NOMO-1 treated with DMSO at 0.1 percent for 48 hours (cell line): Measurements from ENCODE around the gene DHX35.
"Not testable (repeated sequence)": the region's sequence is repeated elsewhere in the genome, so short reads cannot be mapped to it uniquely, and the experiment has no call there.

ENCODE experiments used
- DNase-seq: peaks from one replicate; lab custom pipeline; 2025; ENCODE audit not compliant: unreplicated experiment; lab: John Stamatoyannopoulos, UW

The DHX35 gene

DNA sequence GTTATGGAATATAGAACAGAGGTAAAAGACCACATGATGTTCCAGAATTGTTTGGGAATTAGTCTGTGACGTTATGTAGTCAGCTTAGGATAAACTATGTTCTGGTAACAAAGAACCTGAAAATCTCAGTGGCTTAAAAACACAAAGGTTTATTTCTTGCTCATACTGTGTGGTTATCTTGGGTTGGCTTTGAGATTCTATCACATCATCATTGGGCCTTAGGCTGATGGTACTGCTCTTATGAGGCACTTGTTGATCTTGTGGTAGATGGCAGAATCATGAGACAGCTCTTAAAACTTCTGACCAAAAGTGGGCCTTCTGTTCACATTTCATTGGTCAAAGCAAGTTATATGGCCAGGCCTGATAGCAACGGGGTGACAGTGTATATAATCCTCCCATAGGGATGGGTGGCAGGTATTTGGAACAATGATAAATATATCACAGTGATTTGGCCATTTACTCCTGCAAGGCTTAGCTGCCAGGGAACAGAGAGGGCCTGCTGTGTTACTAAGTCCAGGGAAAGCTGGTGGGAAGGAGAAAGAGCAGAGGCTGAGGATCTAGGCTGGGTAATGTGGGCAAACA is 13.5 kb downstream of the DHX35 start:
- DNase-seq, result no peak

DNA sequence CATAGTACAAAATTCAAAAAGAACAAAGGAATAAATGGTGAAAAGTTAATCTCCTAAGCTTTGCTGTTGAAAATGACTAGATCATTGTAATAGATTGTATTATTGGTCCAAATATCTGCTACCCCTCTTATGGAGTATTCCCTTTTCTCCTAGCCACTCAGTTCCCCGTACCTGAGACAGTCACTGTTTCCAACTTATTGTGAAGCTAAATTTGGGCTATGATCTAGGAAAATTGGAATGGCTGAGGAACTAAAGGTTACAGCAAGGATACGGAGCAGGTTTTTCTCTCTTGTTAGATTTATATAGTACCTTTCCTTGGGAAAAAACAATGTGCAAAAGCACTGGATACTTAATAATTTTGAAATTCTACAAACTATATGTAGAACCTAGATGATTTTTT is 17.3 kb downstream of the DHX35 start:
- DNase-seq, result no peak

DNA sequence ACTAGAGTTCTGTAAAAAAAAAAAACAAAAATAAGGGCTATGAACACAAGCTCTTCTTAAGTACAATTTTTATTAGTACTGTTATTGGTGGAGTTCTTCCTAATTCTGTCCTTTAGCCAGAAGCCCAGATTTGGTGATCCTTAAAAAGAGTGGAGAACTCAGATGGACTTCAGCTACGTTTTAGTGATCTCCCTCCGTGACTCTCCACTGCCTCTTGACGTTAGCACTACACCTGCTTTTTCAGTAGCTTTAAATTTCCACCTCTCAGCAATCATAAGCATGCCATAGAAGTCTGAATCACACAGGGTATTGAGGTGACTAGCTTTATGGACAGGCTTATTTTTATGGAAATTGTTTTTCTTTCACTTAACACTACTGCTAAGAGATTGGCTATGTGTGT is 17.7 kb downstream of the DHX35 start:
- DNase-seq, result no peak

- DNase-seq, result no peak
Observed at GRCh38 chr20:38982291-38982690, 20.1 kb downstream of the DHX35 start.

- no peak for DNase-seq
Observed at GRCh38 chr20:38985060-38985459, 22.9 kb downstream of the DHX35 start.

GRCh38 chr20:38985603-38986170 is 23.5 kb downstream of the DHX35 start:
- peak; percentile 33 for DNase-seq

DNA sequence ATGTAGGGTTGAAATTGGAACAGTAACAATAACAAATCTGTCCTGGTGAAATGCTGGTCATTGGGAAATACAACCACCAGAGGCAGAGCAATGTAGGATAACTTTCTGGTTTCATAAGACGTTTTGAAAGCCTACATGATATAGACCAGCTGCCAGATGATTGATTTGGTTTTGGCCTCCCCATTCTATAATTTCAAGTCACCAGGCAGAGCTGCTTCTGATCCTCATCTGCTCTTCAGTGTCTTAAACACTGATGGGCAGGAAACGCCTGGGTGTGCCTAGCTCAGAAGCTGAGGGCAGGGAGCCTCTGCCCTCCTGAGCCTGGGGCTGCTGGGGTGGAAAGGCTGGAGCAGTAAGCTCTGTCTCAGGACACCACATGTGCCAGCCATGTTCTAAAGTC is 24.5 kb downstream of the DHX35 start:
- no peak for DNase-seq

- DNase-seq, result no peak
Observed at GRCh38 chr20:38987777-38988176, 25.6 kb downstream of the DHX35 start.

DNA sequence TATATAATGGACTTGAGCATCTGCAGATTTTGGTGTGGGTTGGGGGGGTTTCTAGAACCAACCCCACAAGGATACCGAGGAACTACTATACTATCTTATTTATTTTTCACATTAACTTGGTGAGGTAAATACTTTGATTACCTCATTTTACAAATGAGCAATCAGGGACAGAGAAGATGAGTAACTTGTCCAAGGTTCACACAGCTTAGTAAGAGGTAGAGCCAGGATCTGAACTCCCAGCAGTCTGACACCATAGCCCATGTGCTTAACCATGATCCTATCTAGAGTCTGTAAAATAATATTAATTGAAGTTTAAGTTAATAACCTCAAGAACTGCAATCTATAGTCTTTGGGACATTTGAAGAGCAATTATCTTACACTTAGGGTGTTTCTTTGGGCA is 28.6 kb downstream of the DHX35 start:
- no peak for DNase-seq

DNA sequence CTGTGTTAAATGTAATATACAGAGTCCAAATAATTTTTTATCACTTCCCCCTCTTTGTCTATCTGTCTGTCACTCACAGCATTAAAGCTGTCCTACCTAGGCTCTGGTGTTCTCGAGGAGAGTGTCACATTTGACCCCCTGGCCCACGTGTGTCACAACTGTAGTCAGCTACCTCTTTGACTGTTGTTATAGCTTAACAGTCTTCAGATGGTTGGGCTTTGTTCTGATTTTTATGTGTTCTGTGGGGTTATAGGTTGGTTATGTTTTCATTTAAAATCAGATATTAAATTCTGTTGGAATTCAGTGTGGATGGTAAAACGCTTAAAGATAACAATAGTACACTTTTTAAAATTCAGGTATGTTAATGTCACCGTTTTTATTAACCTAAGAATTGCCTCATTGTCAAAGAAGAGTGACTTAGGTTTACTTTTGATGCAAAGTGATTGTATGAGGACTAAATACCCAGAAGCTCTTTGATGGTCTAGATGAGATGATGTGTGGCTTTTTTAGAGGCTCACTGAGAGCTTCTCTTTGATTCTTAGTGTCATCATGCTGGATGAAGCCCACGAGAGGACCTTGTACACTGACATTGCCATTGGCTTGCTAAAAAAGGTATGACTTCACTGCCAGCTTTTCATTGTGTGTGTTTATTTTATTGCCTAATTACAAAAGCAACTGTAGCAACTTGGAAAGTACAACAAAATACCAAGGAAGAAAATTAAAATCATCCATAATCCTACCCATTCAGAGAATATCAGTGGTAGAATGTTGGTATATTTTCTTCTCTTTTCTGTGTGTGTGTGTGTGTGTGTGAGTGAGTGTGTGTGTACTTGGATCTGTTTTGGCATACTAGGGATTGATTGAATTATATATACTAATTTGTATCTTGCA is 29.9 kb downstream of the DHX35 start:
- DNase-seq, result no peak

- no peak for DNase-seq
Observed at GRCh38 chr20:38995536-38996044, 33.4 kb downstream of the DHX35 start.

DNA sequence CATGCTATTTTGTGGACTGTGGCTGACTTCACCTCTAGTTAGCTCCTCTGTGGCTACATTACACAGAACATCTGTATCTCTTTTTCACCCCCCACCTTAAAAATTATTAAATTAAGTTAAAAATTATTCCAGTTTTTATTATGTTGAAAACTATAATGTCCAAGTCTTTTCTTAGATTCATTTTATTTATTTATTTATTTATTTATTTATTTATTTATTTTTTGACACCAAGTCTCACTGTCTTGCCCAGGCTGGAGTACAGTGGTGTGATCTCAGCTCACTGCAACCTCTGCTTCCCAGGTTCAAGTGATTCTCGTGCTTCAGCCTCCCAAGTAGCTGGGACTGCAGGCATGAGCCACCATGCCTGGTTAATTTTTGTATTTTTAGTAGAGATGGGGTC is 34.7 kb downstream of the DHX35 start:
- DNase-seq, result not testable (repeated sequence)

- DNase-seq, result no peak
Observed at GRCh38 chr20:38997622-38998021, 35.5 kb downstream of the DHX35 start.

GRCh38 chr20:38999217-38999616 is 37.1 kb downstream of the DHX35 start:
- DNase-seq, result no peak

GRCh38 chr20:38999965-39000910 is 38.1 kb downstream of the DHX35 start:
- DNase-seq, result no peak

DNA sequence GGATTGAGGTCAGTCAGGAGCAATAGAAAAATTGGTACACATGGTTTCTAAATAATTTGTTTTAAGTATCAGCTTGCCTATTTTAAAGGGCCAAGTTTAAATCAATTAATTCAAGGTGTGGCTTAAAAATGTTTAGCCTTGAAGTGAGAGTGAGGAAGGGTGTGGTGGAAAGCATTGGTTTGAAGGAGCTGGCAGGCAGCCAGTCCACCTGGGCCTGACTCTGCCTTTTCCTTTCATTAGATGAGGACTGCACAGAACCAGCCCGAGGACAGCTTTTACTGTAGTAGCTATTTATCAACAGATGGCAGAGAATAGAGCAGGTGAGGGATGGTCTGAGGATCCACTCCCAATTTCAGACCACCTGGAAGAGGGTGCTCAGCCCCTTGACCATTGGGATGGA is 42.4 kb downstream of the DHX35 start:
- DNase-seq, result no peak

- no peak for DNase-seq
Observed at GRCh38 chr20:39009348-39009747, 47.2 kb downstream of the DHX35 start.

DNA sequence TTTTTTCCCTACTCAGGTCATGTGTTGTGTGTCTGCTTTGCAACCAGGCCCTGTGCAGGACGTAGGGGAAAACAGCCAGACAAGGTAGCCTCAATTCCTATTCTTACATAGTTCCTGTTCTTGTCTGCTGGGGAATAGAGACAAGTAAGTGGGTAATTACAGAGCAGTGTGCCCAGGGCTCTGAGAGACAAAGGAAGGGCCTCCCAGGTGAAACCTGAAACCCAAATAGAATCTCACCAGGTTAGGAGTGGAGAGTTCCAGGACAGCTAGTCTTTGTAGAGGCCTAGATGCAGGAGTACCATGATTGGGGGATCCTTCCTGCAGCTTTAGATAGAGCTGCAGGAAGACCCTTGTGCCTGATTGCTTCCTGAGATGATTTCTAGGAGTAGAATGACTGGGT is 48.4 kb downstream of the DHX35 start:
- no peak for DNase-seq

GRCh38 chr20:39013662-39014109 is 51.5 kb downstream of the DHX35 start:
- no peak for DNase-seq

DNA sequence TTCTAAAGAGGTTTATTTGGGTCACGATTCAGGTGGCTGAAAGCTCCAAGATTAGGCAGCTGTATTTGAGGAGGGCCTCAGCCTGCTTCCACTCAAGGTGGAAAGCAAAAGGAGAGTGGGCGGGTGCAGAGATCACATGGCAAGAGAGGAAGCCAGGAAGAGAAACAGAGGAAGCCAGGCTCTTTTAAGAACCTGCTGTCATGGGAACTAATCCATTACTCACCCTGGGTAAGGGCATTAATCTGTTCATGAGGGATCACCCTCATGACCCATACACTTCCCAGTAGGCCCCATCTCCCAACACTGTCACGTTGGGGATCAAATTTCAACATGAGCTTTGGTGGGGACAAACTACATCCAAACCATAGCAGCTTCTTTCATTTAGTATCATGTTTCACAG is 53.9 kb downstream of the DHX35 start:
- no peak for DNase-seq

DNA sequence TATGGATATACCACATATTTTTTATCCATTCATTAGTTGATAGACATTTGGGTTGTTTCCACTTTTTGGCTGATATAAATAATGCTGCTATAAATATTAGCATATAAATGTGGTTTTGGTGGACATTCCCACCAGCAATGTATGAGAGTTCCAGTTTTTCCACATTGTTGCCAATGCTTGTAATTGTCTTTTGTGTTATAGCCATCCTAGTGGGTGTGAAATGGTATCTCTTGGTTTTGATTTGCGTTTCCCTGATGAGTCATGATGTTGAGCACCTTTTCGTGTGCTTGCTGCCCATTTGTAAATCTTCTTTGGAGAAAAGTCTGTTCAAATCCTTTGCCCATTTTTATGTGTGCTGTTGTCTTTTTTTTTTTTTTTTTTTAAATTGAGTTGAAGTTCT is 54.4 kb downstream of the DHX35 start:
- DNase-seq, result no peak
